Inflammatory macrophage treated with lipopolysaccharide for 4 hours (primary cell): ENCODE results near the gene FBXL20.
"Not testable (repeated sequence)": the region's sequence is repeated elsewhere in the genome, so short reads cannot be mapped to it uniquely, and the experiment has no call there.

ENCODE experiments used
- DNase-seq: peaks from one replicate; pipeline ENCODE4 v3.0.0-alpha.2; 2020

FBXL20 gene

GRCh38 chr17:39380144-39380543 lies 21.3 kb downstream of the FBXL20 start:
- peak; percentile 47 for DNase-seq

- no peak for DNase-seq
Observed at GRCh38 chr17:39376434-39376833, 25.0 kb downstream of the FBXL20 start.

GRCh38 chr17:39367805-39368204 lies 33.6 kb downstream of the FBXL20 start:
- not testable (repeated sequence) for DNase-seq

- peak; percentile 27 for DNase-seq
Observed at GRCh38 chr17:39365872-39366271, 35.6 kb downstream of the FBXL20 start.

- peak; percentile 85 for DNase-seq
Observed at GRCh38 chr17:39365242-39365641, 36.2 kb downstream of the FBXL20 start.

GRCh38 chr17:39364236-39365025 lies 37.0 kb downstream of the FBXL20 start:
- DNase-seq = peak; percentile 67

- DNase-seq = no peak
Observed at GRCh38 chr17:39361064-39361463, 40.4 kb downstream of the FBXL20 start.

- no peak for DNase-seq
Observed at GRCh38 chr17:39360537-39360936, 40.9 kb downstream of the FBXL20 start.

- DNase-seq = no peak
Observed at GRCh38 chr17:39359994-39360393, 41.4 kb downstream of the FBXL20 start.

- no peak for DNase-seq
Observed at GRCh38 chr17:39357986-39358385, 43.4 kb downstream of the FBXL20 start.

- DNase-seq = no peak
Observed at GRCh38 chr17:39357488-39357887, 43.9 kb downstream of the FBXL20 start.

- no peak for DNase-seq
Observed at GRCh38 chr17:39352986-39353385, 48.4 kb downstream of the FBXL20 start.

GRCh38 chr17:39352511-39352910 lies 48.9 kb downstream of the FBXL20 start:
- peak; percentile 20 for DNase-seq

- DNase-seq = no peak
Observed at GRCh38 chr17:39351508-39351907, 49.9 kb downstream of the FBXL20 start.

- no peak for DNase-seq
Observed at GRCh38 chr17:39349246-39349645, 52.2 kb downstream of the FBXL20 start.

GRCh38 chr17:39346863-39347262 lies 54.6 kb downstream of the FBXL20 start:
- not testable (repeated sequence) for DNase-seq

GRCh38 chr17:39341541-39341940 lies 59.9 kb downstream of the FBXL20 start:
- no peak for DNase-seq

GRCh38 chr17:39340731-39341130 lies 60.7 kb downstream of the FBXL20 start:
- DNase-seq = no peak

- no peak for DNase-seq
Observed at GRCh38 chr17:39339272-39339671, 62.2 kb downstream of the FBXL20 start.

- not testable (repeated sequence) for DNase-seq
Observed at GRCh38 chr17:39337649-39338048, 63.8 kb downstream of the FBXL20 start.

- DNase-seq = peak; percentile 86
Observed at GRCh38 chr17:39335704-39336223, 65.7 kb downstream of the FBXL20 start.

GRCh38 chr17:39334008-39334744 lies 67.2 kb downstream of the FBXL20 start:
- not testable (repeated sequence) for DNase-seq

- DNase-seq = no peak
Observed at GRCh38 chr17:39332092-39332491, 69.3 kb downstream of the FBXL20 start.

- DNase-seq = no peak
Observed at GRCh38 chr17:39328815-39329214, 72.6 kb downstream of the FBXL20 start.
